ENCODE measurements around the gene MGAT4B.
A peak's percentile ranks its signal among the peaks of the same experiment; 100 is the strongest.

MGAT4B gene

DNA sequence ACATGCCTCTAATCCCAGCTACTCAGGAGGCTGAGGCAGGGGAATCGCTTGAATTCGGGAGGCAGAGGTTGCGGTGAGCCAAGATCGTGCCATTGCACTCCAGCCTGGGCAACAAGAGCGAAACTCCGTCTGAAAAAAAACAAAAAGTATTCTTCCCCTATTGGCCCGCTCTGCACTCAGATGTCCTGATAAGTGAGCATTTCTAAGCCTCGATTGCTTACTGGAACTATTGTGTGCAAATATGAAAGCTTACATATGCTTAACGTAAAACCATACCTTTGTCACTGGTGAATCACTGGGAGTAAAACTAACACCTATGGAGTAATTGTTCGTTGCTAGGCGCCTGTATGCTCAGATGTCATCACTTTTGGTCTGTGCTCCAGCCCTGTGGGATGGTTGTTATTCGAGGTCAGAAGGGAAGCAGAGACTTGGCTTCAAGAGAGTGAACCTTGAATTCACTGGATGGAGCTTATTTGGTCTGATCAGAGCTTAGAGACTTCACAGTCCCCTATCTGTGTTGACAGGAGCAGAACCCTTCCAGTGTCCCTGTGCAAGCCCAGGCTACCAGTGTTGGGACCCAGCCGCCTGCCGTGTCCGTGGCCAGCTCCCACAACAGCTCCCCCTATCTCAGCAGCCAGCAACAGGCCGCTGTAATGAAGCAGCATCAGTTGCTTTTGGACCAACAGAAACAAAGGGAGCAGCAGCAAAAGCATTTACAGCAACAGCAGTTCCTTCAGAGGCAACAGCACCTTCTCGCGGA, 38.2 kb downstream of the MGAT4B start:
- no peak for DNase-seq (ENCODE audit: low spot score)

DNA sequence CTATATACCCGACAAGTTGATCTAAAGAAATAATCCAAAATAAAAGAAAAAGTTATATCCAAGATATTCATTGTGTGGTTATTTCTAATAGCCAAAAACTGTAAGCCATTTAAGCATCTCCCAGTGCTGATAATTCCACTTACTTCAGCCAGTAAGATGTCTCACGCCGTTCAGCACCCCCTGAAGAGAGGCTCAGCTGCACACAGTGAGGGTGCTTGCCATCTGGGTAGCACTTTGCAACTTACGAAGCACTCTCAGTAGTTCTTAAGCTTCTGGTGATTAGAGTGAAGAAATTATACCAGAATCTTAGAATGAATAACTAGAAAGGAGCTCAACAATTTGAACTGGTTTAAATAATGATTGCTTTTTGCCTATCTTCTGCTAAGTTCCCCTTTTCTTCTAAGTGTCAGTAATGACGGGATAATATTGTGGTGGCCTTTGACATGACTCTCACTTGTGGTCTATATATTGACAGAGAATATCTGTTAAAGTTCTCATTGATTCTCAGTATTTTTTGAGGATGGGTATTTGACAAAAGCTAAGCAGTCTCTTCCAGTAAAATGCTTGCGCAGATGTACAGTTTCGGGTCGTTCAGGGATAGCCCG, 39.1 kb downstream of the MGAT4B start:
- no peak for DNase-seq (ENCODE audit: low spot score)

DNA sequence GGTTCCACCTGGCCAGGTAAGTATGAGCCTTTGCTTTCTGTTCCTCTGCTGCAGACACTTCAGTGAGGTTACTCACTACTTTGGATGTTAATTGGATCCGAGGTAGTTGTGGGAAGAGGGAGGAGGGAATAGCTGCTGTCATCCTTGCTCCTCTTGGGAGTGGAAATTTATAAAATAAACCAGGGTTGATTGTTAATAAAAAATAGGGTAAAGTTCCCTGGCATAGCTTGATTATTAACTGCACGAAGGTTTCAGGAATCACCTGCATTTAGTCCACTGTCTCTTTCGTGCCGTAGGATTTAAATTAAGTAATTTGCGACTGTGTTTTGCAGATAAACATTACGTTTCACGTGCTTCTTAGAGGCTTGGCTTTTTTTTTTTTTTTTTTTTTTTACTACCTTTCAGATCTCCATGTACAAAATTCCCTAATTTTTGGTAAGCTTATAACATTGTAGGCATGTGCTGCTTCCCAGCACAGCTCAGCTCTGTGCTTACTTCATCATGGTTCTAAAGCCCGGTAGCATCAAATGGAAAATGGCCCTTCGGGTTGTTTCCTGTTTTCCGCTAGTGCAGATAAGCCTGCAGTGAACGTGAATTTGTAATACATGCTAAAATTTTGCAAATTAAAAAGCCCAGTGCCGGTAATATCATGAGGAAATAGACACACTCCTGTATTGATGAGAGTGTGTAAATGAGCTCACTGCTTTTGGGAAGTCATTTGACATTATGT, 39.8 kb downstream of the MGAT4B start:
- DNase-seq (ENCODE audit: low spot score), result no peak

DNA sequence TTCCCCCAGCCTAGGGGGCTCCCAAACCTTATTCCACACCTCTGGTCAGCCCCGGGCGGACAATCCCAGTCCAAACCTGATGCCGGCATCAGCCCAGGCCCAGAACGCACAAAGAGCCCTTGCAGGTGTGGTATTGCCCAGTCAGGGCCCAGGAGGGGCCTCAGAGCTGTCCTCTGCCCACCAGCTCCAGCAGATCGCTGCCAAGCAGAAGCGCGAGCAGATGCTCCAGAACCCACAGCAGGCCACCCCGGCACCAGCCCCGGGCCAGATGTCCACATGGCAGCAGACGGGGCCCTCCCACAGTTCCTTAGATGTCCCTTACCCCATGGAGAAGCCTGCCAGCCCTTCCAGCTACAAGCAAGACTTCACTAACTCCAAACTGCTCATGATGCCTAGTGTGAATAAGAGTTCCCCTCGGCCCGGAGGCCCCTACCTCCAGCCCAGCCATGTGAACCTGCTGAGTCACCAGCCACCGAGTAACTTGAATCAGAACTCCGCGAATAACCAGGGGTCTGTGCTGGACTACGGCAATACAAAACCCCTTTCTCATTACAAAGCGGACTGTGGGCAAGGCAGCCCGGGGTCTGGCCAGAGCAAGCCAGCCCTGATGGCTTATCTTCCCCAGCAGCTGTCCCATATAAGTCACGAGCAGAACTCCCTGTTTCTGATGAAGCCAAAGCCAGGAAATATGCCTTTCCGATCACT, 40.5 kb downstream of the MGAT4B start:
- no peak for DNase-seq (ENCODE audit: low spot score)

DNA sequence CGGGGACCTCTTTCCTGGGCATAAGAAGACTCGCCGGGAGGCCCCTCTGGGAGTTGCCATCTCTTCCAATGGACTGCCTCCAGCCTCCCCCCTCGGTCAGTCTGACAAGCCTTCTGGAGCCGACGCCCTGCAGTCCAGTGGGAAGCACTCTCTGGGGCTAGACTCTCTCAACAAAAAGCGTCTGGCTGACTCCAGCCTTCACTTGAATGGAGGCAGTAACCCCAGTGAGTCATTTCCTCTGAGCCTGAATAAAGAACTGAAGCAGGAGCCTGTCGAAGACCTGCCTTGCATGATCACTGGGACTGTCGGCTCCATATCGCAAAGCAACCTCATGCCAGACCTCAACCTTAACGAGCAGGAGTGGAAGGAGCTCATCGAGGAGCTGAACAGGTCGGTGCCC, 41.3 kb downstream of the MGAT4B start:
- DNase-seq (ENCODE audit: low spot score), result no peak

DNA sequence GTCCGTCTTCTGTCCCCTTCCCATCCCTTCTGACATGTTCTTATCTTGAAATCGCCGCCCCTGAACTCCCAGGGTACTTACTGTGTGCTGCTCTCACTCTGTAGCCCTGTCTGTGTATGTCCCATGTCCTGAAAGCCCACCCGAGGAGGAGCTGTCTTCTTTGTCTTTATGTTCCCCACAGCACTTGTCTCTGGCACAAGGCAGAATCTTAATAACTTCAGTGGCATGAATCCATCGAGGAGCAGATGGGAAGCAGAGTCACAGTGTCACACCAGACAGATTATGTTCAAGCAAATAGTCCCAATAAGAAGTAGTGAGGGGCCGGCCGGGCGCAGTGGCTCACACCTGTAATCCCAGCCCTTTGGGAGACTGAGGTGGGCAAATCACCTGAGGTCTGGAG, 42.6 kb downstream of the MGAT4B start:
- DNase-seq (ENCODE audit: low spot score), result no peak

DNA sequence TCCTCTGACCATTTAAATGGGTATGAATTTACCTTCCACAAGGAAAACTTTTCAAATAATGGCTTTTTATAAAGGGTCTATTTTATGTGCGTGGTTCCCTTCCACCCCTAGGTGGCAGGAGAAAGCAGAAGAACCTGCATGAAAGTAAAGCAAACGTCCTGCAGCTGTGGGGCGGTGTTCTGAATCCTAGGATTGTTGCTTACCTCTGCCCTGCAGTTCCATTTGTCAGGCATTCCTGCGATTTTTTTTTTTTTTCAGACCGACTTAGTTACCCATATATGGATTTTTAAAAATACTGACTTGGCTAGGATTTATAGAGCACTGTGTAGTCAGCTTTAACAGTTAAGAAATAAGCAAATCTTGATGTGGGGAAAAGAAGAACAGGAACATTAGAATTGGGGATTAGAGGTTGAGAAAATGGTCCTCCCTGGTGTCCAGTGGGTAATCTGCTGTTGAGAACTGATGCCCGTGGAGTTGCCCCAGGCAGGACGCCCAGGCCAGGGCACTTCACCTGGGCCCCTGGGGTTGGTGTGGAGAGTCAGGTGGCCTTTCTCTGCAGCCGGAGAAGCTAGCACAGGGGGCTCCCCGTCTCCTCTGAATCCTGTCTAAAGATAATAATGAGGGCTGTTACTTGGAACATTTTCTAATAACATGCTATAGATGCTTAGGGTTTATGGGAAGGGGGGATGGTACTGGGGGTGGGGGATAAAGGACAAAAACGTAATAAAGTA, 43.3 kb downstream of the MGAT4B start:
- DNase-seq (ENCODE audit: low spot score), result peak; percentile 79

DNA sequence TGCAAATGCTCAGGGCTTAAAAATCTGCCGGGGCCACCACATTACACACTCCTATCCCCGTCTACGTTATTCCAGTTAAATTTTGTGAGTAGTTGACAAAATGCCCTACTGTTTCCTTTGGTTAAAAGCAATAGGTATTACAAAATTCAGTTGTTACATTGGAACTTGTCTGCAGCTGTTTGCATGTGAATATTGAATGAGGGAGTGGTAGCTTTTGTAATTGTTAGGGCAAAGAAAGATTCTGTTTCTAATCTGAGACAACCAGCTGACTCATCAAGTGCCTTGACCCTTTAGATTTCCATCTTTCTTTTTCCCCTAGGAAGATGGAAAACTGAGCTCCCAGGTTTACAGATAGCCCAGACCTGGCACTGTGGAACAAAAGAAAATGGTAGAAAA, 43.9 kb downstream of the MGAT4B start:
- no peak for DNase-seq (ENCODE audit: low spot score)

DNA sequence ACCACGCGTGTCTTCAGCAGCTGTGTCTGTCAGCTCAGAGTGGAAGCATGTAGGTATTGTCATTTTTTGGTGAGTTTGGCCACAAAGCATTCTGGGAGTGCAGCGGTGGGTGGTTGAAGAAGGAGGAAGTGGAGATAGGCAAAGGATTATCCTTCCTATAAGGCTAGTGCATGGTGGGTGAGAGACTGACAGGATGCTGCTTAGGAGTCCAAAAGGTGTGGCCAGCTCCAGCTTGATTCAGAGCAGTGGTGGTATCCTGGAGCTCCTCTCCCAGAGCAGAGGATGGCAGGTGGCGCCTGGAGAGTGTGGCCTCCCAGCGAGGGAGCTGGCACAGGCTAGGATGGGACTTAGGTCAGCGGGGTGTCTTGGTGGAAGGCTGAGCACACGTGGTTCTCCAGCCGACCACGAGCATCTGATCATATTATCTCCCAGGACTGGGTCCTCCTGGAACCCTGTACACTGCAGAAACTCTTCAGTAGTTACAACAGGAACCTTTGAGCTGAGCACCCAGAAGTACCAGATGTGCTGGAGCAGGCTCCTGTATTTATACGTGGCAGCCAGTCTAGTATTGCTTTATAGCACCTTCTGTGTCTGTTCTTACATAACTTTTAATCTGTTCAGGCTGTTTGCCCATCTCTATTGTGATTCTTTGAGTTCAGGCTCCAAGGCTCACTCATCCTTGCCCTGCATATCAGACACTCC, 44.4 kb downstream of the MGAT4B start:
- no peak for DNase-seq (ENCODE audit: low spot score)

DNA sequence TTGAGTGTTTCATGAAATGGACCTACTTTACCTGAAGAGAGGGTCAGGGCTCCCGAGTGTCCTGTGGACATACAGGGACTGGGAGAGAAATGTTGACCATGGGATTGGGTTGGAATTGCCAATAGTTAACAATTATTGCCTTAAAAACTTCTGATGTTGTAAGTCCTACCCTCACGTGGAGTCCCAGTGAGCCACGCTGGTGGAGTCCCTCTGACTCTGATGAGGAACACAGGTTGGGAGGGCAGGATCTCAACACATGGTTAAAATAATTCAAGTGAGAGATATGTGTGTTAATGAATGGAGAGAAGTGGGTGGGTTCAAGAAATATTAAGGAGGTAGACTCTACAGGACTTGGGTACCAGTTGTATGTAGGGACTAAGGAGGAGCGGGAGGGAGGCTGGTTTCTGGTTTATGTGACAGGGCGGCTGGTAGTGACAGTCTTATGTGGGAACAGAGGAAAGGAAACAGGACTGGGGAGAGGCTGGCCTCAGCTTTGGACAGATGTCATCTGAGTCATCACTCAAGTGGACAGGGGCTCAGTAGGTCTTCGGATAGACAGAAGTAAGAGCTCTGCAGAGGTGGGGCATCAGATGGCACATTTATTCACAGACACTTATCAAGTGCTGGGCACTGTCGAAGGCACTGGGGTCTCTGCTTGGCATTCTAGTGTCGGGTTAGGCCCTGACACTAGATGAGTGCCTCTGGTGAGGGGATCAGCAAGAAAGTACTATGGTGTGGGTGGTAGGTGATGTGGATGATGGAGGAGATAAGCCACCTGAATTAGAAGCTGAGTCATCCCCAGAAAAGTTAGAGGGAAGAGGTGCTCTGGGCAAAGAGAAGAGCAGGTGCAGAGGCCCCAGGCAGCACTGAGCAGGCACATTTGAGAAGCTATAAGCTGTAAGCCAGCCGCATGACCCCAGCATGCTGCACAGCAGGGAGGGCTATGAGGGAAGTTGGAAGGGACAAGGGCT, 46.8 kb downstream of the MGAT4B start:
- no peak for DNase-seq (ENCODE audit: low spot score)

DNA sequence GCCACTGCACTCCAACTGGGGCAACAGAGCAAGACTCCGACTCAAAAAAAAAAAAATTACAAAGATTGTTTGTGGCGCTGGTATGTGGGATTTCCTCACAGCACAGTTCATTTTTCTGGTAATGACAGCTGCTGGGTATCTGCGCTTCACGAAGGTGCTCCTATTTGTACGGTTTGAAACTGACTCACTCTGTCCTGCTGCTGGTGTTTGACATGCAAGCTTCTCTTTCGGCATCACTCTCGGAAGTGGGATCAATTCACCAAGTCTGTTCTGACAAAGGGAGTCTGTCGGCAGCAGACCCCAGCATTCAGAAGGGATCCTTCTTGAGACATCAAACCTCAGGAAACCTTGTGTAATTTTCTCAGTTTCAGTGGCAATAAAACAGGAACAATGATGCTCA, 47.7 kb downstream of the MGAT4B start:
- no peak for DNase-seq (ENCODE audit: low spot score)

DNA sequence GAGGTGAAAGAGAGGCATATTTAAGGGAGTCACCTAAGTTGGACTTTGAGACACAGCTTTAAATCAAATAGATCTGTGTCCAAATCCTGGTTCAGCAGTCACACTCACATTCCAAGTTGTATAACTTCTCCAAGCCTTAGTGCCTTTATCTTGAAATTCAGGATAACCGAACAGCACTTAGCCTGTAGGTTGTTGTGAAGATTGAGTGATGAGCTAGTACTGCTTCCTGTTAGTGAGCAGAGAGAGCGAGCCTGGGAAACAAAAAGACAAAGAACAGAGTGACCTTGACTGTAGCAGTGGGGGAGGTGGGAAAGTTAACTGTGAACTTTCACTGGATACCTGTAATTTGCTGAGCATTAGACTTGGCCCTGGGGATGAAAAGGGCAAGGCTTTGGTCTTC, 51.6 kb downstream of the MGAT4B start:
- DNase-seq (ENCODE audit: low spot score), result no peak

DNA sequence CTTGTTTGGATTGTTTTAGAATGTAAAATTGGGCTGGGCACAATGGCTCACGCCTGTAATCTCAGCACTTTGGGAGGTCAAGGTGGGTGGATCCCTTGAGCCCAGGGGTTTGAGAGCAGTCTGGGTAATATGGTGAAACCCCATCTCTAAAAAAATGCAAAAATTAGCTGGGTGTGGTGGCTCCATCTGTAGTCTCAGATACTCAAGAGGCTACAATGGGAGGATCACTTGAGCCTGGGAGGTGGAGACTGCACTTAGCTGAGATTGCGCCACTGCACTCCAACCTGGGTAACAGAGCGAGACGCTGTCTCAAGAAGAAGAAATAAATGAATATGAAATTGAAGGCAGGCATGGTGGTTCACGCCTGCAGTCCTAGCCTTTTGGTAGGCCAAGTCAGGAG, 52.7 kb downstream of the MGAT4B start:
- no peak for DNase-seq (ENCODE audit: low spot score)

DNA sequence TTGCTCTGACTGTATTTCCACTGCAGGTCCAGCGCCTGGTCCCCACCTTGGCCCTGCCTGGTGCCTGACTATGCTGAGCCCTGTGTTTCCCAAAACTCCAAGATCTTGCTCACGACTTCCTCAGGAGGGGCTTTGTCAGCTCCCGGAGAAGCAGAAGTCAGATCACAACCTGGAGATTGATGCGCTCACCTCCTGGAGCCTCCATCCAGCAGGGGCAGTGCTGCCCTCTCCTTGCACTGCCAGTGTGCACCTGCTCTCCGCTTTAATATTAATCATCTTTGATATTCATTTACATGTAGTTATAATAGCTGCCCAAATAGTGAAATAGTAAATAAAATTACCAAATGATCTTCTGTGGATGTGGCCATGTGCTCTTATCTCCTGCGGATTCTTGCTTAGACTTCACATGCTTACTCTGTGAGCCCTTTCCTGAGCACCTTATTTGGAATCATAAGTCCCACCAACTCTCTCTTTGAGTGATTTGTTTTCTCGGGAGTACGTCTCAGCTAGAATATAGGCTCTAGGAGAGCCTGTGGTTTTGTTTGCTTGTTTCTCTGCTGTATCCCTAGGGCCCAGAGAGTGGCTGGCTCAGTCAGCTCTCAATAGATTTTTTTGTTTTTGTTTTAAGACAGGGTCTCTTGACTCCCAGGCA, 56.7 kb downstream of the MGAT4B start:
- DNase-seq (ENCODE audit: low spot score), result no peak

DNA sequence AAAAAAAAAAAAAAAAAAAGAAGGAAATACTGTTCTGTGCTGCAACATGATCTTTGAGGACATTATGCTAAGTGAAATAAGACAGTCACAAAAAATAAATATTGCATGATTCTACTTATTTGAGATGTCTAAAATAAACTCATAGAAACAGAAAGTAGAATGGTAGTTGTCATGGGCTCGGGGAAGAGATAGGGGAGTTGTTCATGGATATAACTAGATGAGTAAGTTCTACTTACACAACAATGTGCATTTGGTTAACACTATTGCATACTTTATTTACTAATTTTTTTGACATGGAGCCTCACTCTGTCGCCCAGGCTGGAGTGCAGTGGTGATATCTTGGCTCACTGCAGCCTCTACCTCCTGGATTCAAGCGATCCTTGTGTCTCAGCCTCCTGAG, 58.9 kb downstream of the MGAT4B start:
- no peak for DNase-seq (ENCODE audit: low spot score)

Measured in D341Med (cell line).